Activated CD4-positive, alpha-beta T cell treated with anti-CD3 and anti-CD28 coated beads for 1 hour (primary cell): Measurements from ENCODE around the gene HIC2.
A peak's percentile ranks its signal among the peaks of the same experiment; 100 is the strongest.
"Not testable (repeated sequence)": the region's sequence is repeated elsewhere in the genome, so short reads cannot be mapped to it uniquely, and the experiment has no call there.

Experiments
- DNase-seq: peaks from one replicate; pipeline ENCODE4 v3.0.0-alpha.2; 2020

The HIC2 gene

DNA sequence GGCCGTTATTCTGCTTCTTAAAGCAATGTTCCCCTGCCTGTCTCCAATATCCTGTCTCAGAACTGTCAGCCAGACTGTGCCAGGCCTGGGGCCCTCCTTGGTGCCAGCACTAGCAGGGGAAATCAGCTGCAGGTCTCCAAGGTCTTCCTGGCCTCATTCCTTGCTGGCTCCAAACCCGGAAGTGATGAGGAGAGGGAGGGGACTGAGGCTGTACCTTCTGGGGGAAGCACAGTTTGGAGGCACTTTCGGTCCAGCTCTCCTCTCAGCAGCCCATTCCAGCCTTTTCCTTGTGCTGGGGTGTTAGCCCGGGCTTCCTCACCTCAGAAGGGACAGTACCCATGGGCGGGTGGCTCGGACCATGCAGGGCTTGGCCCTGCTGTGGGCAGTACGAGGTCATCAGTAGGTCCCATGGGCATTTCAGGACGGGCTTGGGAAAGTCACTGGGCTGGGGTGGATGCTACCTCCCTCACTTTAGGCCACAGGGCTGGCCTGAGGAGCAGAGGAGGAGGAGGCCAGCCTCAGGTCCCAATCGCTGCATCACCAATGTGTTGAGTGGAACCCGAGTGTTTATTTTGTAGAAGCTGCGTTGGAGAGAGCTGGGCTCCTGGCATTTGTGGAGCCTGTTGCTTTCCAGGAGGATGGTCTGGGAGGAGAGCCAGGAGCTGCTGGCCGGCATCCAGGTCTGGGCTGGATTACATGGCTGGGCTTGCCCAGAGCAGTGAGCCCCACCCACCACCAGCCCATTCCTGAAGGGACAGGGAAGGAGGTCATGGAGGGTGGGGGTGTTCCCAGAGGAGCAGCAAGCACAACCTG lies 19.0 kb downstream of the HIC2 start:
- not testable (repeated sequence) for DNase-seq

DNA sequence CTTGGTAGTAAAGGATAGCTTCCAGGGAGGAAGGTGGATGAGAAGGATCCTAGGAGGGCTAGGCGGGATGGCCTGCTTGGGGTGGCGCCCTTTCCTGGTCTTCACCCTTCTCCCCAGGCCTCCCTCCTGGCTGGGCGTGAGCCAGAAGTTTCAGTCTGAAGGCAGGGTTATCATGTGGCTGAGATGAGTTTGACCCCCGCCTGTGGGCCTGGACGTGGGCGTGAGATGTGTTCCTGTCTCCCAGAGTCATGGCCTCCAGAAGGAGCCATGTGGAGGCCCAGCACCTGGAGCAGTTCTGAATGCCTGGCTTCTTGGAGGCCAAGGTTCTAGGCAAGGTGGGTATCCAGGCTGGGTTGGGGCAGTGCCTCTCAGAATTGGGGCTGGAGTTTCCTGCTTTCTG lies 20.8 kb downstream of the HIC2 start:
- DNase-seq, result not testable (repeated sequence)

DNA sequence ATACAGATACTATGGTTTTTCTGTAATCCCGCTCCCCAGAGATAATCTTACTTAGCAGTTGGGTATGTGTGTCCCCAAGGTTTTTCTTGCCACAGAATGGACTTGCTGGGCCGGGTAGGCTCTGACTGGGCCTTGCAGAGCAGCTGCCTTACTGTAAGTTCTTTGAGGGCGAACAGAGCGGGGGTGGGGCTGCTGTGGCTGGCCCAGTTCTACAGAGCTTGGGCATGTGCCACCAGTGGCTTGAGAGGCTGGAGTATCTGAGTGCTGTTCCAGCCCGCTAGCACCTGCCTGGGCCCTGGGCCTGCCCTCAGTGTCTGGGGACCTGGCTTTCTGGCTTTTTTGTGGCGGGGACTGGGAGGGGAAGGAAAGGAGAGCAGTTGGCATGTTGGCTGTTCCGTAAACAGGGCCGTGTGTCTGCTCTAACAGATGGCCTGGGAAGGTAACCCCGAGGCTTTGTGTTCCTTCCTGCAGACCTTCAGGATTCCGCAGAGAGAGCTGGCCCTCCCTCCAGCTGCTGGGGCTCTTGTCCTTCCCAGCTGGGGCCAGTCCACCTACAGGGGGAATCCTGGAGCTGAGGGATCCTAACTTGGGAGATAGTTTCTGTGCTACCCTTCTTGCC lies 23.0 kb downstream of the HIC2 start:
- DNase-seq, result not testable (repeated sequence)

DNA sequence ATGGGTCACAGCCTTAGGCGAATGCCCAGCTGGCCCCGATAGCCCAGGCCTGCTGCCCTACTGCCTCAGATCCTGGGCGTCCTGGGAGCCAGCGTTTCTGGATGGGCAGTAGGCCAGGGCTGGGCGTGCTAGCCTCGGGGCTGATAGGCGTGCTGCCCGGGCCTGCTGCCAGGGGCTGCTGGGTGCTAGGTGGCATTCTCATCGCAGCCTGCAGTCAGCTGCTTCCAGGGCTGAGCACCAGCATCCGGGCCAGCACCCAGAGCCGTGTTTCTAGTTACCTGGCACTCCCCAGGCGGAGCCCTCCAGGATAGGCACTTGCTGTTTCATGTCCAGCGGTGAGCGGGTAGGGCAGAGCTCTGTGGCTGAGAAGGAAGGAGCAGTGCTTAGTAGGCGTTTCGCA lies 23.5 kb downstream of the HIC2 start:
- DNase-seq, result not testable (repeated sequence)

DNA sequence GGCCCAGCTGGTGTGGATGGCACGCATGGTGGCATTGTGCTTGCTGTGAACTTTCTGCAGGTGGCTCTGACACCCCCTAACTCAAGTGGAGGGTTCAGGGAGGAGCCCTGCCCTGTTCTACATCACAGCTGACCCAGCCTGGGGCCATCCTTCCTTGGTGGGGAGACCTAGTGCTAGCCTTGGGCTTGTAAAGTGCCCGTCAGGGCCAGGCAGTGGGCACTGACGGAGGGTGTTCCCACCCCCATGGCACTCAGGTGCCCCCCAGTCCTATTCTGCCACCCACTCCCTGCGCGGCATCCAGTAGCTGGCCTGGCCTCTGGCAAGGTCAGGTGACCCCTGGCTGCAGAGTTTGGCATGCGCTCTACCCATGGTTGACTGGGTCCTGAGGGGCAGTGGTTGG lies 24.0 kb downstream of the HIC2 start:
- peak; percentile 6 for DNase-seq

DNA sequence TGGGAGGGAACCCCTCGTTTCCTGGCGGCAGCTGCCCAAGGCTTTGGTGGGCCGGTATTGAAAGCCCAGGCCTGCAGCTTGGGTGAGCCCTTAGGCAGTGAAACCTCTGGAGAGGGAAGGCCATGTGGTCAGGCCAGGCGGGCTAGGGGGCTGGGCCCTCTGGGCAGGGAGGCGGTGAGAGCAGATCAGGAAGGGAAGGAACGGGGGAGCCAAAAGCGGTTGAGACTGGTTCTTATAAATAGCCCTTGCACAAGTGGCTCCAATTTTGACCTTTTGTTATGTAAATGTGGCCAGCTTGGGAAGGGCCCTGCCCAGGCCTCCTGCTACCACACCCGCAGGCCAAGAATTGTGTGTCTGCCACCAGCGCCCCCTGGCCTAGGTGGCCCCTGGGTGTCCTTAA lies 25.0 kb downstream of the HIC2 start:
- not testable (repeated sequence) for DNase-seq

DNA sequence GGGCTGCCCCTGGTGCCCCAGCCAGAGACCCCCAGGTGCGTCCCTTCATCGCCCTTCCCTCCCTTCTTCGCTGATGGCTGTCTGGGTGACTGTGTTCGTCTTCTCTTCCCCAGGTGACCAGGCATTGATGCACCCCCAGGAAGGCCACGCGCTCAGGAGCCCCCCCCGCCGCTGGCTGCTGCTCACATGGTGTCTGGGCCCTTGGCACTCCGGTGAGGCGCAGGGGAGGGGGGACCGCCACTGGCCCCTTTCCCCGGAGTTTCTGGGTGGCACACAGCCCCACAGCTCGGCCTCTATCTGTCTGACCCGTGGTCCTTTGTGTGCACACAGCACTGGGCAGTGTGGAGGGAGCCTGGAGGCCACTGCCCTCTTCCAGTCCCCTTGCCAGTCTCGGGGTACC lies 25.5 kb downstream of the HIC2 start:
- not testable (repeated sequence) for DNase-seq

DNA sequence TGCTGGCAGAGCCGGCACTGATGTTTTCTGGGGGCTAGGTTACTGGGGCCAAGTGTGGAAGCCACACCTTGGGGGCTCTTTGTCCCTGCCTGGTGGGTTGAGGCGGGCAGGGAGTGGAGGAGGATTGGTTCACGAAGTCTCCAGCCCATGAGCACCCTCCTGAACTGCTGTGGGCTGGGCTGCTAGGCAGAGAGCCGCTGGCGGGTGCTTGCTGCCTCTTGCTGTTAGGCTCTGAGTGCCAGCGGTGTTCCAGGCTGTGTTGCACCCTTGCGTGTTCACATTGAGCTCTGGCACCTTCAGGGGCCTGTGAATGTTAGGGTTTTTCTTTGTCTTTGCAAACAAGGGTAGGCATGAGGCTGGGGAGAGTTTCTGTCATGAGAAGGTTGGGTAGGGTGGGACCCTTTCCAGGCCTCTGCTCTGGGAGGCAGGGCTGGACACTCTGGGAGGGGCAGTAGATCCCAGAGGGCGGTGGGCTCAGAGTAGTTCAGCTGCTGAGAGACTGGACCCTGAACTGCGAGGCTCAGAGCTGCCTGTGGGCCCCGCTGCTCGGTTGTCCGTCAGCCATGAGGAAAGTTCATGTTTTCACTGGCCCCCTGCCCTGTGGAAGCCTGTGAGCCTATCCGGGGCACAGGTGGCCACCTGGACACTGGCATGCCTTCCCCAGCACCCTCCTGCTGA lies 26.0 kb downstream of the HIC2 start:
- no peak for DNase-seq

DNA sequence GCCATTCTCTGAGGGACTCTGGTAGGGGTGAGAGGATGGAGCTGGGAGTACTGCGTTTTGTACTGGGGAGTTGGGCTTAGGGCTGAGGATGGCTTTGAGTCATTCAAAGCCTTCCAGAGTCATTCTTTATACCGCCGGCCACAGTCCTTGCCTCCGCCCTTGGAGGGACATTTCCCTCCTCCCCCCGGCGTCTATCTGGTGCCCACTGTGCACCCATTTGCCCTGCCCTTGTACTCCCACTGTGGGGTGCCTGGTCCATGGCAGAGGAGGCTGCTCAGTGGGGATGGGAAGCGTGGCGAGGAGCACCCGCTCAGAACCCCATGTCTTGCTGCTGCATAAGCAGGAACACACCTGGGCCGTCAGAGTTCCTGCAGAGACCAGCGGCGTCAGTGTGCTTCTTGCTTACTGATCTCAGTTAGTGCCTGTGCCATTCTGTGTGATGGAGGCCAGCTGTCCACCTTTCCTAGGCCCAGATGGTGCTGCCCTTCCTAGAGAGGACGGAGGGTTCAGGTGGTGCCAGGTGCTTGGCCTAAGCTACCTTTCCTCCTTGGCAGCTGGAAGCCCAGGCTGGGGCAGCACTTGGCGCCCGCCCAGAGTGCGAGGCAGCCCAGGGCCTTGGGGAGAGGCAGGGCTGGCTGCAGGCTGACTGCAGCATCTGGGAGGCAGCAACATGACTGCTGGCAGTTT lies 26.7 kb downstream of the HIC2 start:
- no peak for DNase-seq

DNA sequence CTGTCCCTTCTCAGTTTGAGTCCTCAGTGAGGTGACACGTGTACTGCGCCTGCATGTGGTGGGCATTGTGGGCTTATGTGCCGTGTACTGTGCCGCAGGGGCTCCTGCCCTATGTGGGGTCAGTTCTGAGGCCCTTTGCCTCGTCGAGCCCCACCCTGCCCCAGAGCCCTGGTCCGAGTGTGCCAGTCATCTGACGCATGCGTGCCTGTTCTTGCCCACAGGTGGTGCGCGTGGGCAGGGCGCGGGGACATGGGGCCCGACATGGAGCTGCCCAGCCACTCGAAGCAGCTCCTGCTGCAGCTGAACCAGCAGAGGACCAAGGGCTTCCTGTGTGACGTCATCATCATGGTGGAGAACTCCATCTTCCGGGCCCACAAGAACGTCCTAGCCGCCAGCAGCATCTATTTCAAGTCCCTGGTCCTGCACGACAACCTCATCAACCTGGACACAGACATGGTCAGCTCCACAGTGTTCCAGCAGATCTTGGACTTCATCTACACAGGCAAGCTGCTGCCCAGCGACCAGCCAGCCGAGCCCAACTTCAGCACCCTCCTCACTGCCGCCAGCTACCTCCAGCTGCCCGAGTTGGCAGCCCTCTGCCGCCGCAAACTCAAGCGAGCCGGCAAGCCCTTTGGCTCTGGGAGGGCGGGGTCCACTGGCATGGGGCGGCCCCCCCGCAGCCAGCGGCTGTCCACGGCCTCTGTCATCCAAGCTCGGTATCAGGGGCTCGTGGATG lies 27.7 kb downstream of the HIC2 start:
- DNase-seq, result peak; percentile 6

DNA sequence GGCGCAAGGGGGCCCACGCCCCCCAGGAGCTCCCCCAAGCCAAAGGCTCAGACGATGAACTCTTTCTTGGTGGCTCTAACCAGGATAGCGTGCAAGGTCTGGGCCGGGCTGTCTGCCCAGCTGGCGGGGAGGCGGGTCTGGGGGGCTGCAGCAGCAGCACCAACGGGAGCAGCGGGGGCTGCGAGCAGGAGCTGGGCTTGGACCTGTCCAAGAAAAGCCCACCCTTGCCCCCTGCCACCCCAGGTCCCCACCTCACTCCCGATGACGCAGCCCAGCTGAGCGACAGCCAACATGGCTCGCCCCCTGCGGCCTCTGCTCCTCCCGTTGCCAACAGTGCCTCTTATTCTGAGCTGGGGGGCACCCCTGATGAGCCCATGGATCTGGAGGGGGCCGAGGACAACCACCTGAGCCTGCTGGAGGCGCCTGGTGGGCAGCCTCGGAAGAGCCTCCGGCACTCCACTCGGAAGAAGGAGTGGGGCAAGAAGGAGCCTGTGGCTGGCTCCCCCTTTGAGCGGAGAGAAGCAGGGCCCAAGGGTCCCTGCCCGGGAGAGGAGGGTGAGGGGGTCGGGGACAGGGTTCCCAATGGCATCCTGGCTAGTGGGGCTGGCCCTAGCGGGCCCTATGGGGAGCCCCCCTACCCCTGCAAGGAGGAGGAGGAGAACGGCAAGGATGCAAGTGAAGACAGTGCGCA lies 28.4 kb downstream of the HIC2 start:
- peak; percentile 6 for DNase-seq

DNA sequence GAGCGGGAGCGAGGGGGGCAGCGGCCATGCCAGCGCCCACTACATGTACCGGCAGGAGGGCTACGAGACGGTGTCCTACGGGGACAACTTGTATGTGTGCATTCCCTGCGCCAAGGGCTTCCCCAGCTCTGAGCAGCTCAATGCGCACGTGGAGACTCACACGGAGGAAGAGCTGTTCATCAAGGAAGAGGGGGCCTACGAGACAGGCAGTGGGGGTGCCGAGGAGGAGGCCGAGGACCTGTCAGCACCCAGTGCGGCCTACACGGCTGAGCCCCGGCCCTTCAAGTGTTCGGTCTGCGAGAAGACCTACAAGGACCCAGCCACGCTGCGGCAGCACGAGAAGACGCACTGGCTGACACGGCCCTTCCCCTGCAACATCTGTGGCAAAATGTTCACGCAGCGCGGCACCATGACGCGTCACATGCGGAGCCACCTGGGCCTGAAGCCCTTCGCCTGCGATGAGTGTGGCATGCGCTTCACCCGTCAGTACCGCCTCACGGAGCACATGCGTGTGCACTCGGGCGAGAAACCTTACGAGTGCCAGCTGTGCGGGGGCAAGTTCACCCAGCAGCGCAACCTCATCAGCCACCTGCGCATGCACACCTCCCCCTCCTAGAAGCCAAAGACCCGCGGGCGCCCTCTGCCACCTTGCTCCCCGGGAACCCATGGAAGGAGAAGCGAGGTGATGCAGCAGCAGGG lies 29.1 kb downstream of the HIC2 start:
- peak; percentile 6 for DNase-seq

DNA sequence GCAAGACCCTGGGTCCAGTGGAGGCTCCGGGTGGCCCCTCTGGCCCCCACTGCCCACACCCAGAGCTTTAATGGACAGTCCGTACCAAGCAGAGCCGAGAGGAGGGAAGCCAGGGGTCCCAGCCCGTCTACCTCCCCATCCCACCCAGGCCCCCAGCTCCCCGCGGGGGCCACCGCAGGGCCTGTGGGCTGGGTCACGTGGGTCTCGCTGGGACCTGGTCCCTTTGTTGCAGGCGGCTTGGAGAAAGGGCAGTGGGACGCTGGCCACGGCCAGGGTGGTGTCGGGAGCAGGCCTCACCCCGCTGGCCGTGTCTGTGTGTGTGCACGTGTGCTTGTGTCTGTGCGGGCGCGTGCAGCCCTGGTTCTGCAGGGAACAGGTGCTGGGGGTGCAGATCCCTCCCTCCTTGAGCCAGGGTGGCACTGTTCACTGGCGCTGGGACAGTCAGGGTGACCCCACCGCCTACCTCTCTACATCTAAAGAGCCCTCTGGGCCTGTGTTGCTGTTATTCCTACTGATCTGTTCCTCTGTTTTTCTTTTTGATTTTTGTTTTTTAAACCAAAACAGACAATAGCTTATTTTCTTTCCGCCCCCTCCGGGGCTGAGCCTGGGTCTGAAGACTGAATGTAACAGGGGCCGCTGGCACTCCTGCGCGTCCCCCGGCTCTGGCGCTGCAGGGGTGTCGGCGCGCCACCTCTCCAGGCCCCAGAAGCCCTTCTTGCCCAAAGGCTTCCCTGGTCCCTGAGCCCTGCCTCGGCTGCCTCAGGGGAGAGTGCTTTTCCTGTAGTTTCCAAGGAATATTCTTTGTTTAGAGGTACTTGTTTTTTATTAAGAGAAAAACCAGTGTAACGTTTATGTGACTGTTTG lies 29.9 kb downstream of the HIC2 start:
- no peak for DNase-seq

DNA sequence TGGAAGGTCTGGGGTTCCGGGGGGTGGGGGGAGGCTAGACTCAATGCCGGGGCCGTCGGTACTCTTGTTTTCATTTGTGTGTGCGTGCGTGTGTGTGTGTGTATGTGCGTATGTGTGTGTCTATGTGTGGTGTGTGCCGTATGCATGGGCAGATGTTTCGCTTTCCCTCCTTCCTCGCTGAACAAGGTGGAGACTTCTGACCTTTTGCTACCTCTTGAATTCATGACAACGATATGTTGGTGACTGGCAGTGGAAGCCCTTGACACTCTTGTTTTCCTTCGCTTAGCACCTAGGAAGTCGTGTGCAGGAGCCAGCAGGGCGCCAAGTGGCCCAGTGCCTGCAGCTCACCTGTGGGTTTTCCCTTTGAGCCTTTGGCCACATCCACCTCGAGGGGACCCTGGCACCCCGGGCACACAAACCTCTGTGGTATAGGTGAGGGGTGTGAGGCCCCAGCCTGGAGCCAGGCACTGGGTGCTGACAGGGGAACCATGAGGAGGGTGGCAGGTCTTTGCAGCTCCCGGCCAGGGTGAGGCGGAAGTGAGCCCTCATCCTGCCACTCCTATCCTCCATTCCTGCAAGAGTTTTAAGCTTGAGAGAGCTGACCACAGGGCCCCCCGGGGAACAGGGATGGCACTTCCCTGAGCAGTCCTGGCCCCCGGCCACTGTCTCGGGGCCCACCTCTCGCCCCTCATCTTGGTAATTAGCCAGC lies 30.7 kb downstream of the HIC2 start:
- DNase-seq, result peak; percentile 2

DNA sequence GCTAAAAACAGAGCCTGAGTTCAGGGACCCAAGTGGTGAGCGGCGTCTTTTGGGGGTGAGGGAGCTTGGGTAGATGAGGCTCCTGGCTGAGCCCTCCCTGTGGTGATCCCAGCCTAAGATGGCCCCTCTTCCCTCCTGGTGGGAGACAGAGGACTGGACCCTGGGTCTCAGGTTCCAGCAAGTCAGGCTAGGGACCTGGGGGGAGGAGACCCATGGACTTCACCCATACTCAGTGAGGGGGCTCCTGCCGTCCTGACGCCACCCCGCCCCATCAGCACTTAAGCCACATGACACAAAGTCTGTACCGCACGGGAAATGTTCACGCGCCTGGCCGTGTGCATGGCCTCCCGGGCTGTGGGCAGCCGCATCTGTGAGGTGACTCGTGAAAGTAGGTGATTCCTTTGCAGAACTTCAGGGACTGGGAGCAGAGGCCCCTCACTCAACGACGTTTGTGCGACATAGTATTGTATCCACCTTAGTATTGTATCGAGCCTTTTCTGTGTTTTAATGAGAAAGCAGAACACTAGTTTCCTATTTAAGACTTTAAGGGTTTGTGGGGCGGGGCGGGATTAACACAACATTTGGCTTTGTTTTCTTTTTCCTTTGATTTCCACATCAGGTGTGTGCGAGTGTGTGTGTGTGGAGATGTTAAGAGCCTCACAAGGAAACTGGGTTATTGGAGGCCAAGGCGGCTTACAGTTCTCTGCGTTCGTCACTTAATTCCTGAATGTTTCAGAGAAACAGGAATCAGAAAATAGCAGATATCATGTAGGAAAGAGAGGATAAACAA lies 31.7 kb downstream of the HIC2 start:
- DNase-seq, result peak; percentile 6

DNA sequence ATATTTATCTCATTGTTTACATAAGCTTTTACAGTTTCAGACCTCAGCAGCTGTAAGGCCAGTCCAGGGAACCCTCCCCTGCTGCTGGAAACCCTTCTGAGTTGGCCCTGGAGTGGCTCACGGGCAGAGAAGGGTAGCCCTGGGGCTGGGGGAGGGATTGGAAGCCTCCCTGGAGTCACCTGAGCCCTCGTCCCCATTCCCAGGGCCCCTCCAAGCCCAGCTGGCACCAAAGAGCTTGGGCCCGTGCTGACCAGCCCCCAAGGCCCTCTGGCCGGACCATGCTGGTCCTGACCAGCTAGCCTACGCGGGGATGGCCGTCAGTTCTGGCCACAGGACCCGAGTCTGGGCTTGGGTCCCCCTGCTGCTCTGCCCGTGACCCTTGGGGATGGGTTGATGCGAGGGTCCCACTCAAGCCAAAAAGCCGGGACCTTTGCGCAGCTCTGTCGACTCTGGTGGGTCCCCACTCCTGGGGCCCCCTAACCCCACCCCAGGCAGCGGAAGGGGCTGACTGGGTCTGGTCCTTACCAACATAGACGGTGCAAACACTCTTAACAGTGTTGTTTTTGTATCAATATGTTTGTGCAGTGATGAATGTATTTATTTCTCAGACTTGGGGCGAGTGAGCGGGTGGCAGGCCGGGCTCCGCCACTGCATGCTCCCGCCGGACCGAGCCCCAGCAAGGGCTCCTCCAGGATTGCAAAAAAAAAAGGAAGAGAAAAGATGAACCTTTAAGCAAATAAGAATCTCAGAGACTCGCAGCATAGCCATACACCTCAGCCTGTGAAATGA lies 32.6 kb downstream of the HIC2 start:
- peak; percentile 5 for DNase-seq

DNA sequence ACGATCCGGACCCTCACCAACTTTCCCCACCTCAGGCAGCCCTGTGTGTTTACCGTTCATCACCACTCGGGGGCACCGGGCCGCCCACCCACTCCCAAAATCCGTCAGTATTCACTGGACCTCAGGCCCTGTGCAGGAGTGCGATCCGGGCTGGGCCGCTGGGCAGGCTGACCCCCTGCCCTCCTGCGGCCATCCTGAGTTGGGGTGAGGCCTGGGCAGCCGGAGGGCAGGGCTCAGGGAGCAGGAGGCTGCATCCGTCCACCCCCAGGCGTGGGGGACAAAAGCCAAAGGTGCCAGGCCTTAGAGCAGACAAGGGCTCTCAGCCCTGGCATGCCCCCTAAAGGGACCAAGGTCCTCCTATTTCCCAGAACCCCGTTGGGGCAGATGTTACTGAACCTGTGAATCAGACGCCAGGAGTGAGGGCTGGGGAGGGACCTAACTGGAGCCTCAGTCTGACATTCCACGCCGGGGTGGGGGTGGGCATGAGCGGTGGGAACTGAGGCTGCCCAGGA lies 33.2 kb downstream of the HIC2 start:
- peak; percentile 3 for DNase-seq

DNA sequence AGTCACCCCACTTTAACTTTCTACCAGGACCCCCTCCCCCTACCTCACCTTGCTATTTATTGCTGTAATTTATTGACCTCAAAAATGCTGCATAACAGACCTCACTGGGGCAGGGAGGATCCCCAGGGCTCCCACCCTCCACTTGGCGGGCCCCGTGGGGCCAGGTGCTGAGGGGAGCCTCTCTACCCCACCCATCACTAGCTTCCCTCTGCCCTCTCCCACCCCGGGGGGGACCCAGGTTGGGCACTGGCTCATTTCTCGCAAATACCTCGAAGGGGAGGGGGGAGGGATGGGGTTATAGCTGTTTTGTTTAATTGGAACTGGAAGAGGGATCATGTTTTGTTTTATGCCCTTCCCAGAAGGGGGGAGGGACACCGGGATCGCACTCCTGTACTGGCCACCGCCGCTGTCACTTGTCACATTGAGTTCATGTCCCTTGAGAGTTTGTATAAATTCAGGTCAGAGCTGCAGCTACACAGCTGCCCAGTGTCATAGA lies 33.7 kb downstream of the HIC2 start:
- DNase-seq, result no peak
